ENCODE measurements around the gene PCNX4.
A peak's percentile ranks its signal among the peaks of the same experiment; 100 is the strongest.

The PCNX4 gene

DNA sequence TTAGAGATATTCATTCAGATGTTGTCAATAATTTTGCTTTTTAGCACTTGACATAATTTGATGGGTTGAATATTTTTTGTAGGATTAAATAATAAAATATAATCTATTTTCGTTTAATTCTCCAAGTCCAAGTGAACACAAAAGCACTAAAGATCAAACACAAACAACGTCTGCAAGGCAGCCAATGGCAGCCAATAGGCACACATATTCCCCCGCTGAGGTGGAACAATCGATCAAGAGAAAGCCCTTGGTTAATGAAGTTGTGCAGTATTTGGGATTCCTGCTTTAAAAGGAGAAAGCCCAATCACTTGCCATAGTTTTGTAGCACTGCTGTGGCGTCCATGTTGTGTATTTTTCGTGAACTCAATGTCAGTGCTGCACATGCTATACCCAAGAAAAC, 72.0 kb downstream of the PCNX4 start:
- H3K4me3 ChIP-seq (ENCODE audit: low read length): peak overlapping the region; percentile 98
- no peaks in the 10 kb centered on the region for H3K36me3 ChIP-seq (ENCODE audit: control insufficient read depth, insufficient read depth, low read length)
- no peaks in the 10 kb centered on the region for H3K27me3 ChIP-seq (ENCODE audit: control insufficient read depth, insufficient read depth, low read length)
- H3K9ac ChIP-seq (ENCODE audit: low read length): peak overlapping the region; percentile 94
- no peaks in the 10 kb centered on the region for H3K9me3 ChIP-seq (ENCODE audit: control insufficient read depth, low read length)
- peaks cover 18% of the 10 kb centered on the region for H3K4me1 ChIP-seq (ENCODE audit: control insufficient read depth, insufficient read depth, low read length)

DNA sequence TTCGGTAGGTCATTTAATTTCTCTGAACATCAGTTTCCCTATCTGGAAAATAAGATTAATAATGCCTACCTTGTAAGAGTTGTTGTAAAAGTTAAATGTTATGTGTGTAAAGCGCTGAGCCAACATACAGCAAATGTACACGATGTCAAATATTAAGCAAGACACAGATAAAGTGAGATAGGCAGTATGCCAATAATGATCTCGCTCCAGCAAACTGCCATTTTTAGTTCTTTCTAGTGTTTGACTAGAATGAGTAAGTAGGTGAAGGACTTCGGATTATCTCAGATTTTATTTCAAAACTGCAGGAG, 72.6 kb downstream of the PCNX4 start:
- Histone ChIP-seq H3K27me3 (ENCODE audit: control insufficient read depth, insufficient read depth, low read length) (no peaks in the 10 kb centered on the region), H3K36me3 (ENCODE audit: control insufficient read depth, insufficient read depth, low read length) (no peaks in the 10 kb centered on the region), H3K4me3 (ENCODE audit: low read length) (peak overlapping the region; percentile 98), H3K9ac (ENCODE audit: low read length) (peak overlapping the region; percentile 94), H3K4me1 (ENCODE audit: control insufficient read depth, insufficient read depth, low read length) (peaks cover 18% of the 10 kb centered on the region), H3K9me3 (ENCODE audit: control insufficient read depth, low read length) (no peaks in the 10 kb centered on the region)

DNA sequence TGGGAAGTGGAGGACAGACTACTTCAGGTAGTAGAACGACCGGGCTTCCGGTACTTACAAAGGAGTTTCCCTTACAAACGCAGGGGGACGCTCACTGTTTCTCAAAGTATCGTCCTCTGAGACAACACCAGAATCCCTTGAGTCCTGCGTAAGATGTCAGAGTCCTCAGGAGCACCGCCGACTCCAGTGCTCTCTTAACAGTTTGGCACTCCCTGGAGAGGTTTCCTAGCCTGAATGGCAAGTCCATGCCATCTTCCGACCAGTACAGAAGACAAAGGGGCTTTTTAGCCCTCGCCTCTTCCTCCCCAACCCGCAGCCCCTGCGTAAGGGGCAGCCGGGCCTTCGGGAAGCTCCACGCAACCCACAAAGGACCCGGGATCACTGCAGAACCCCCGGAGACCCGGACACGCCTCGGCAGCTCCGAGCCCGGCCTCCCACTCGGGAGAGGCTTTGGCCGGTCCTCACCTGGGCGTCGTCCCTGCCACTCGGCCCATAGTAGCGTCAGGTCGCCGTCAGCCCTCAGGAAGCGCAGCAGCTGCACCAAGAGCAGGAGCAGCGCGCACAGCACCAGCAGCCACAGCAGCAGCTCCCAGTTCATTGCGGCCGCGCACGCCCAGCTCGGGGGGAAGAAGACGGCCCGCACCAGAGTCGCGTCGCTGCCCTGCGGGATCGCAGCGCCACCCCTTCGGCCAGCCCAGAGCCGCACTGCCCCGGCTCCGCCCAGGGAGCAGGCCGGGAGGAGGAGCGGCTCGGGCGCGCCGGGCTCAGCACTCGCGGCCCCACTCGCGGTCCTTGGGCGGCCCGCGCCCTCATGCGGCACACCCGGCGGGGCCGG, 73.2 kb downstream of the PCNX4 start, which contains the start of gene DHRS7:
TSS of gene DHRS7 (minus strand) at position 687 of the 835 bp plus-strand sequence. CDS start at position 598, 89 bp downstream.
- Histone ChIP-seq H3K4me1 (ENCODE audit: control insufficient read depth, insufficient read depth, low read length) (peaks cover 18% of the 10 kb centered on the region), H3K9me3 (ENCODE audit: control insufficient read depth, low read length) (no peaks in the 10 kb centered on the region), H3K4me3 (ENCODE audit: low read length) (peak within 1 kb of the TSS; percentile 98), H3K36me3 (ENCODE audit: control insufficient read depth, insufficient read depth, low read length) (no peaks in the 10 kb centered on the region), H3K27me3 (ENCODE audit: control insufficient read depth, insufficient read depth, low read length) (no peaks in the 10 kb centered on the region), H3K9ac (ENCODE audit: low read length) (peak within 1 kb of the TSS; percentile 94)

DNA sequence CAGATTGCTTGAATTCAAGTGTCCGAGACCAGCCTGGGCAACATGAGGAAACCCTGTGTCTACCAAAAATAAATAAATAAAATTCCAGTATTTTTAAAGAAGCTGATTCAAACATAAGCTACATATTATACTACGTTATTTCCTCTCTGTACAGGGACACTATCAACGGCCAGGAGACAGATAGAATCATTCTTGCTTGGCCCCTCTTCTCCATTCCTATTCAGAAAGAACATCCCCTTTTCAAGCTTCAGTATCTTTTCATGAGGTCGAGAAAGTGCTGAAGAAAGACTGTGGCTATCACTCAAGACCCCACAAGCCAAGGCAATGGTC, 73.8 kb downstream of the PCNX4 start:
- H3K4me3 ChIP-seq (ENCODE audit: low read length): peak overlapping the region; percentile 98
- no peaks in the 10 kb centered on the region for H3K27me3 ChIP-seq (ENCODE audit: control insufficient read depth, insufficient read depth, low read length)
- no peaks in the 10 kb centered on the region for H3K9me3 ChIP-seq (ENCODE audit: control insufficient read depth, low read length)
- H3K4me1 ChIP-seq (ENCODE audit: control insufficient read depth, insufficient read depth, low read length): peaks cover 18% of the 10 kb centered on the region
- peak overlapping the region; percentile 94 for H3K9ac ChIP-seq (ENCODE audit: low read length)
- H3K36me3 ChIP-seq (ENCODE audit: control insufficient read depth, insufficient read depth, low read length): no peaks in the 10 kb centered on the region

DNA sequence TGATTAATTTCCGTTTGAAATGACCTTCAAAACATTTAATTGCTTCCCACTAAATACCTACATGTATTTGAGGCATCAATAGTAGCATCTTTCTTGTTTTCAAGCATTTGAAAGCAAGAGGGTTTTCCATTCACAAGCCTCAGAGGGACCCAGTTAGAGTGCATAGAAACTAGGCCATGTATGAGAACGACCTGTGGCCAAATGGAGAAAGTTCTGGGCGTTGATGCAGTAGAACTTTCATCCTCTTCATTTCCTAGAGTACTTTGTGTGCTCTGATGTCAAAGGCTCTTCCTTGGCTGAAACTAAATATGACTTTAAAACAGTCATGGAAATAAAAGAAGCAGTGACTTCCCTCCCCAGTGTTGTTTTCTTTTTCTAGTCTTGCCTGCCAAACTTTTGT, 74.4 kb downstream of the PCNX4 start:
- H3K36me3 ChIP-seq (ENCODE audit: control insufficient read depth, insufficient read depth, low read length): no peaks in the 10 kb centered on the region
- H3K9ac ChIP-seq (ENCODE audit: low read length): no peak overlapping the region
- no peak overlapping the region for H3K4me3 ChIP-seq (ENCODE audit: low read length)
- no peaks in the 10 kb centered on the region for H3K27me3 ChIP-seq (ENCODE audit: control insufficient read depth, insufficient read depth, low read length)
- H3K9me3 ChIP-seq (ENCODE audit: control insufficient read depth, low read length): no peaks in the 10 kb centered on the region
- peaks cover 17% of the 10 kb centered on the region for H3K4me1 ChIP-seq (ENCODE audit: control insufficient read depth, insufficient read depth, low read length)

DNA sequence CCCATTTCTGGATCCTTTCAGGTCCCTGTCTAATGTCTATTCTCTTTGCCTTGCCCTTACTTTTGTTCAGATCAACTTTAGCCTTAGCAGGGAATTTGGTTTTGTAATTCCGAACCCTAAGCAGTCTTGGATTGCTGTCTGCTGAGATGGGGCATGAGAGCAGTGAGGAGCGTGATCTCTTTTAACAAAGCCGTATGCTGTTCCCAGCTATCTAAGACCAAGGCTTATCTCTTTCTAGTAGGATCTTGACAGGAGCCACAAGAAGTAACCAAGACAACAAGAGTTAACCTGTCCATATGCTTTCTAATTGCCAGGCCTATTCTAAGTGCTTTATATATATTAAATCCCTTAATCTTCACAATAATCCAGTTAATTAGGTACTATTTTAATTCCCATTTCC, 78.0 kb downstream of the PCNX4 start:
- H3K4me1 ChIP-seq (ENCODE audit: control insufficient read depth, insufficient read depth, low read length): peaks cover 5% of the 10 kb centered on the region
- H3K9ac ChIP-seq (ENCODE audit: low read length): no peak overlapping the region
- no peaks in the 10 kb centered on the region for H3K27me3 ChIP-seq (ENCODE audit: control insufficient read depth, insufficient read depth, low read length)
- no peaks in the 10 kb centered on the region for H3K9me3 ChIP-seq (ENCODE audit: control insufficient read depth, low read length)
- no peak overlapping the region for H3K4me3 ChIP-seq (ENCODE audit: low read length)
- no peaks in the 10 kb centered on the region for H3K36me3 ChIP-seq (ENCODE audit: control insufficient read depth, insufficient read depth, low read length)

DNA sequence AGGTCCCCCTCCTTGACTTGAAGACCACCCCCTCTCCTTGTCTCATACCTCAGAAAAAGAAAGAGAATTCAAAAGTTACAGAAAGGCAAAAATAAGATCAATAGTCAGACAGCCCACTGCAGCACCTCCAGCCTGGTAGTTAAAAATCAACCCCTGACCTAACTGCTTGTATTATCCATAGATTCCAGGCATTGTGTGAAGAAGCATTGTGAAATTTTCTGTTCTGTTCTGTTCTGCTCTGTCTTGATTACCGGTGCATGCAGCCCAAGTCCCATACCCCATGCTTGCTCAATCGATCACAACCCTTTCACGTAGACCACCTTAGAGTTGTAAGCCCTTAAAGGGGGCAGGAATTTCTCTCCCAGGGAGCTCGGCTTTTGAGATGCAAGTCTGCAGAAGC, 79.2 kb downstream of the PCNX4 start:
- Histone ChIP-seq H3K4me1 (ENCODE audit: control insufficient read depth, insufficient read depth, low read length) (no peaks in the 10 kb centered on the region), H3K9ac (ENCODE audit: low read length) (no peak overlapping the region), H3K27me3 (ENCODE audit: control insufficient read depth, insufficient read depth, low read length) (no peaks in the 10 kb centered on the region), H3K9me3 (ENCODE audit: control insufficient read depth, low read length) (no peaks in the 10 kb centered on the region), H3K36me3 (ENCODE audit: control insufficient read depth, insufficient read depth, low read length) (no peaks in the 10 kb centered on the region), H3K4me3 (ENCODE audit: low read length) (no peak overlapping the region)

DNA sequence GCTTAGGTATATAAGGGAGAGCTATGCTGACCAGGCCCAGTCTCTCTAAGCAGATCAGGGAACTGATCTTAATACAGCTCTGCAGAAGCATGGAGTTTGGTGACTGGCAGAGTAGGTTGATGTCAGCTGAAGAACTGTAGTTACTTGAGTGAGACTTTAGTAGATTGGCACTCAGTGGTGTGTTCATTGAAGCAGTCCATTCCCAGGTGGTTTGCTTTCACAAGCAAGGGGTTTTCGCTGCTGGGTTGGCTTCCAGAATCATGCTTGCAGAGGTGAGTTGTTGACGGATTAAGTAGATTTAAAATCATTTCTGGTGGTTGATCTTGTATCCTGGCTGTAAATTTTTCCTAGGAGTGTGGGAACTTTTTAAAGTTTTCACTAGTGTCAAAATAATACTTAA, 80.0 kb downstream of the PCNX4 start:
- Histone ChIP-seq H3K27me3 (ENCODE audit: control insufficient read depth, insufficient read depth, low read length) (no peaks in the 10 kb centered on the region), H3K9ac (ENCODE audit: low read length) (no peak overlapping the region), H3K4me1 (ENCODE audit: control insufficient read depth, insufficient read depth, low read length) (no peaks in the 10 kb centered on the region), H3K4me3 (ENCODE audit: low read length) (no peak overlapping the region), H3K9me3 (ENCODE audit: control insufficient read depth, low read length) (no peaks in the 10 kb centered on the region), H3K36me3 (ENCODE audit: control insufficient read depth, insufficient read depth, low read length) (no peaks in the 10 kb centered on the region)

DNA sequence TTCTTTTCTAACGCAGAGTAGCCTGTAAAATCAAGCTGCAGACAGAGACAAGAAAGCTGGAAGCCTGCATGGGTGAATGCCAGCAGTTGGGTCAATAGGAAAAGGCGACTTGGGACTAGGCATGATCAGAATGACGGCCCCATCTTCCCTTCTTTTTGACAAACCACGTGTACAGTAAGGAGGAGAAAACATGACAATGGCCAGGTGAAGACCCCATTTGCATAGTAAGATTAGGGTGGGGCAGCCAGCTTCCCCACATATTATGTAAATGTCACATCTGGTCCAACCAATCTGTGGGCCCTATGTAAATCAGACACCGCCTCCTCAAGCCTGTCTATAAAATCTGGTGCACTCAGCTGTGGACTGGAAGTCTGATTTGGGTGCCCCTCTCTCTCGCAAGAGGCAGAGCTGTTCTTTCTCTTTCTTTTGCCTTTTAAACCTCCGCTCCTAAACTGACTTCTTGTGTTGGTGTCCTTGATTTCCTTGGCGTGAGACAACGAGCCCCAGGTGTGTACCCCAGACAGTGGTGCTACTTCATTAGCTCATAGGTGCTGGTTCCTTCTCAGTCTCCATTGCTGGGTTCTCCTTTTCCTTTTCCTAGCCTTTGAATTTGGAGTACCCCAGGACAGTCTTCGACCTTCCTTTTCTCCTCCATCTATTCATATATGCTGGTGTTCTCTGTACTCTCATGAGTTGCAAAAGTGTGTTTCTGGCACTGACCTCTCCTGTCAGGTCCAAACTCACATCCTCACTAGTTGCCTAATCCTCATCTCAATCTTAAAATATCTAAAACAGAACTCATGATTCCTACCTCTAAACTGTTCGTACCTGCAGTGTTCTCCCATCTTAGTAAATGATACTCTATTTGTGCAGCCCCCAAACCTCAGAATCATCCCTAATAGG, 82.9 kb downstream of the PCNX4 start:
- no peaks in the 10 kb centered on the region for H3K4me1 ChIP-seq (ENCODE audit: control insufficient read depth, insufficient read depth, low read length)
- H3K9me3 ChIP-seq (ENCODE audit: control insufficient read depth, low read length): no peaks in the 10 kb centered on the region
- no peaks in the 10 kb centered on the region for H3K27me3 ChIP-seq (ENCODE audit: control insufficient read depth, insufficient read depth, low read length)
- no peak overlapping the region for H3K9ac ChIP-seq (ENCODE audit: low read length)
- H3K36me3 ChIP-seq (ENCODE audit: control insufficient read depth, insufficient read depth, low read length): no peaks in the 10 kb centered on the region
- H3K4me3 ChIP-seq (ENCODE audit: low read length): no peak overlapping the region

DNA sequence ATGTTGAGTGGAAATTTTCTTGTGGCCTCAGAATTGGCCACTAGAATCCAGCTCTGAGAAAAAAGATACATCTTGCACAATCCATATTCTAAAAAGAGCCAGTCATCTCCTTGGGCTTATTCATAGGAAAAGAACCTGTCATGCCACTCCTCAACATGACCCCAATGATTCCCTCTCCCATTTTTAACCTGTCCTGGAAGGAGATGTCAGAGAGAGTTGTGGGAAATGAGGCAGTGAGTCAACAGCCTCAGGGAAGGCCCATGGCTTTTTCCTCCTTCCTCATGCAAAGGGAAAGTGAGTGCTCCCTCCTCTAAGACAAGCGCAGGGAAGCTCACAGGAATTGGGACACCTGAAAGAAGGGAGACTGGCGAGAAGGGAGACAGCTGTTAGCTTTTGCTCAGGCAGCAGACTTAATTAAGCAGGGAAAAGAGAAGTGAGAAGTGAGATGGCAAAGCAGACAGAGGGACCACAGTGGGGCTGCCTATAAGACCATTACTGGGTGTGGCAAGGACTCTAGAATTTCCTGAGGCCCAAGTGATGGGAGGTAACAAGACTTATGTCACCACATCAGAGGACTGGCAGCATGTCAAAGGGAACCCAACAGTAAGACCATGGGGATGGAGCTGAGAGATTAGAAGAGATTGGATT, 83.7 kb downstream of the PCNX4 start:
- no peaks in the 10 kb centered on the region for H3K9me3 ChIP-seq (ENCODE audit: control insufficient read depth, low read length)
- no peaks in the 10 kb centered on the region for H3K4me1 ChIP-seq (ENCODE audit: control insufficient read depth, insufficient read depth, low read length)
- no peak overlapping the region for H3K4me3 ChIP-seq (ENCODE audit: low read length)
- no peaks in the 10 kb centered on the region for H3K36me3 ChIP-seq (ENCODE audit: control insufficient read depth, insufficient read depth, low read length)
- H3K9ac ChIP-seq (ENCODE audit: low read length): no peak overlapping the region
- H3K27me3 ChIP-seq (ENCODE audit: control insufficient read depth, insufficient read depth, low read length): no peaks in the 10 kb centered on the region

DNA sequence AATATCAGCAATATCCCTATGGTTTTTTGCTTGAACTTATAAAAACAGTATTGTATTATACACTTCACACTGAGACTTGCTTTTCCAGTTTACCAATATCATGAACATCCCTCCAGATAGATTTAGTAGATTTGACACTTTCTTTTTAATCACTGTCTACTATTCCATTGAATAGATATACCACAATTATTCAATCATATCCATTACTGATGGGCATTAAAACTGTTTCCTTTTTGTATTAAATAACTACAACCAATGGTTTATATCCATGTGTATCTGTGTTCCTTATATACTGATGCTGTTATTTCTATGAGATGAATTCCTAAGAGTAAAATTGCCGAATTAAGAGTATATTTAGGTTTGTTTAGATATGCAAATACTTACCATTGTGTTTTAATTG, 86.4 kb downstream of the PCNX4 start:
- no peaks in the 10 kb centered on the region for H3K4me1 ChIP-seq (ENCODE audit: control insufficient read depth, insufficient read depth, low read length)
- no peak overlapping the region for H3K9ac ChIP-seq (ENCODE audit: low read length)
- H3K27me3 ChIP-seq (ENCODE audit: control insufficient read depth, insufficient read depth, low read length): no peaks in the 10 kb centered on the region
- no peaks in the 10 kb centered on the region for H3K9me3 ChIP-seq (ENCODE audit: control insufficient read depth, low read length)
- no peak overlapping the region for H3K4me3 ChIP-seq (ENCODE audit: low read length)
- H3K36me3 ChIP-seq (ENCODE audit: control insufficient read depth, insufficient read depth, low read length): no peaks in the 10 kb centered on the region

DNA sequence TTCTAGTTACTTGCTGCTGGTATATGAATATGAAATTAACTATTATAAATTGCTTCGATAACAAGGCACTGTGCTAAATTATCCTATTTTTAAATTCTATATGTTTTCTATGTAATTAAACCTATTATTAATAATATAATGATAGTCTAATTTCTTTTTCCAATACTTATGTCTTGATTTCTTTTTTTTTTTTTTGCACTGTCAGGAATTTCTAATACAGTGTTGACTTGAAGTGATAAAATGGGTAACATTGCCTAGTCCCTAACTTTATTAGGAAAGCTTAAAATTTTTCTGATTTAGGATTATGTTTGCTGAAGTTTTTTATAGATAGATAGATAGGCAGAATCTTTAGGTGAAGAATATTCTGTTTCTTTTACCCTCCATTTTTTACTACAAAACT, 87.1 kb downstream of the PCNX4 start:
- Histone ChIP-seq H3K9ac (ENCODE audit: low read length) (no peak overlapping the region), H3K36me3 (ENCODE audit: control insufficient read depth, insufficient read depth, low read length) (no peaks in the 10 kb centered on the region), H3K4me1 (ENCODE audit: control insufficient read depth, insufficient read depth, low read length) (no peaks in the 10 kb centered on the region), H3K4me3 (ENCODE audit: low read length) (no peak overlapping the region), H3K27me3 (ENCODE audit: control insufficient read depth, insufficient read depth, low read length) (no peaks in the 10 kb centered on the region), H3K9me3 (ENCODE audit: control insufficient read depth, low read length) (no peaks in the 10 kb centered on the region)
